Astrocyte (in vitro differentiated cells and primary cell): ENCODE results near the gene KLK2. TPM values are rescaled to one million over a fixed set of nuclear protein-coding genes. Genes with fewer than 3 reads are reported as not detected.

Experiments
- DNase-seq: peaks from one replicate; pipeline ENCODE4 v3.0.0-alpha.2; 2010; ENCODE audit warnings: low read depth
- FAIRE-seq: peaks from 2 replicates; lab custom pipeline; 2011; peaks lifted over from hg19 to GRCh38; lab: Jason Lieb, UNC
- H2AFZ ChIP-seq: 2 replicates; pipeline ENCODE4 v1.6.0; 2012; ENCODE audit warnings: low read depth, low read length, inconsistent platforms
- H3K27ac ChIP-seq: 2 replicates; pipeline ENCODE4 v1.5.1; 2011; ENCODE audit warnings: low read depth, low read length, inconsistent platforms
- H3K27me3 ChIP-seq: 2 replicates; pipeline ENCODE4 v1.6.0; 2011; ENCODE audit warnings: low read length, inconsistent platforms; ENCODE audit not compliant: insufficient read depth
- H3K36me3 ChIP-seq: 2 replicates; pipeline ENCODE4 v1.5.1; 2011; ENCODE audit warnings: low read length, inconsistent platforms; ENCODE audit not compliant: insufficient read depth
- H3K4me1 ChIP-seq: 2 replicates; pipeline ENCODE4 v1.5.1; 2011; ENCODE audit warnings: low read length, inconsistent platforms; ENCODE audit not compliant: insufficient read depth
- H3K4me2 ChIP-seq: 2 replicates; pipeline ENCODE4 v1.6.0; 2012; ENCODE audit warnings: low read length, inconsistent platforms
- H3K4me3 ChIP-seq: 2 replicates; pipeline ENCODE4 v1.5.1; 2011; ENCODE audit warnings: low read depth, mild to moderate bottlenecking, low read length, inconsistent platforms; ENCODE audit not compliant: insufficient read depth
- H3K79me2 ChIP-seq: 2 replicates; pipeline ENCODE4 v1.6.0; 2012; ENCODE audit warnings: mild to moderate bottlenecking, low read length, inconsistent platforms; ENCODE audit not compliant: insufficient read depth
- H3K9ac ChIP-seq: 2 replicates; pipeline ENCODE4 v1.6.0; 2012; ENCODE audit warnings: mild to moderate bottlenecking, low read length, inconsistent platforms
- H3K9me3 ChIP-seq: 2 replicates; pipeline ENCODE4 v1.5.1; 2012; ENCODE audit warnings: low read depth, mild to moderate bottlenecking, low read length, inconsistent platforms; ENCODE audit not compliant: insufficient read depth
- H4K20me1 ChIP-seq: 2 replicates; pipeline ENCODE4 v1.6.0; 2012; ENCODE audit warnings: low read length, inconsistent platforms; ENCODE audit not compliant: insufficient read depth
- H3K27ac Mint-ChIP-seq: one replicate; pipeline ENCODE4 v1.8.0; 2021; ENCODE audit warnings: mild to moderate bottlenecking, mixed read lengths; ENCODE audit not compliant: unreplicated experiment
- H3K27me3 Mint-ChIP-seq: one replicate; pipeline ENCODE4 v1.8.0; 2021; ENCODE audit warnings: low read depth, mixed read lengths; ENCODE audit not compliant: unreplicated experiment
- H3K36me3 Mint-ChIP-seq: one replicate; pipeline ENCODE4 v1.8.0; 2021; ENCODE audit warnings: low read depth, mixed read lengths; ENCODE audit not compliant: unreplicated experiment
- H3K4me1 Mint-ChIP-seq: one replicate; pipeline ENCODE4 v1.8.0; 2021; ENCODE audit warnings: low read depth, mixed read lengths; ENCODE audit not compliant: unreplicated experiment
- H3K4me3 Mint-ChIP-seq: one replicate; pipeline ENCODE4 v1.8.0; 2021; ENCODE audit warnings: mild to moderate bottlenecking, moderate library complexity, mixed read lengths; ENCODE audit not compliant: unreplicated experiment
- H3K9me3 Mint-ChIP-seq: one replicate; pipeline ENCODE4 v1.8.0; 2021; ENCODE audit warnings: mild to moderate bottlenecking, mixed read lengths; ENCODE audit not compliant: unreplicated experiment
- CTCF ChIP-seq: IDR thresholded peaks from 2 replicates; pipeline ENCODE4 v1.5.1; 2011; ENCODE audit warnings: low read depth, mild to moderate bottlenecking, inconsistent platforms, low read length, moderate library complexity; ENCODE audit not compliant: insufficient read depth
- EZH2 ChIP-seq: IDR thresholded peaks from 2 replicates; pipeline ENCODE4 v1.6.1; 2012; ENCODE audit warnings: mild to moderate bottlenecking, low read length, inconsistent platforms; ENCODE audit not compliant: insufficient read depth
- total RNA-seq: library from RNA; stranded (reverse); gene quantifications from 2 replicates; pipeline ENCODE4 v1.2.1, GENCODE V29; 2021

The KLK2 gene
- total RNA-seq, 1 donor from 2014 or later: not detected

- no peak for FAIRE-seq
- Histone ChIP-seq H3K27ac (no peak overlapping the region), H3K4me3 (no peak overlapping the region), H3K9ac (no peak overlapping the region), H4K20me1 (no peaks in the 10 kb centered on the region), H2AFZ (no peak overlapping the region), H3K36me3 (no peaks in the 10 kb centered on the region), H3K27me3 (peaks cover 4% of the 10 kb centered on the region), H3K4me2 (no peak overlapping the region), H3K4me1 (no peaks in the 10 kb centered on the region), H3K79me2 (no peaks in the 10 kb centered on the region), H3K9me3 (no peaks in the 10 kb centered on the region)
- Mint-ChIP-seq H3K9me3 (peaks cover 3% of the 10 kb centered on the region), H3K4me1 (no peaks in the 10 kb centered on the region), H3K27ac (no peak overlapping the region), H3K27me3 (peaks cover 56% of the 10 kb centered on the region), H3K4me3 (no peak overlapping the region), H3K36me3 (no peaks in the 10 kb centered on the region)
- no peak for DNase-seq
- TF ChIP-seq EZH2: no peak
- TF ChIP-seq CTCF: no peak
Observed at GRCh38 chr19:50912102-50912599, 38.9 kb downstream of the KLK2 start.

GRCh38 chr19:50912727-50913716 lies 39.8 kb downstream of the KLK2 start:
- Mint-ChIP-seq H3K36me3 (no peaks in the 10 kb centered on the region), H3K4me3 (no peak overlapping the region), H3K9me3 (peaks cover 2% of the 10 kb centered on the region), H3K4me1 (no peaks in the 10 kb centered on the region), H3K27ac (no peak overlapping the region), H3K27me3 (peaks cover 52% of the 10 kb centered on the region)
- DNase-seq: no peak
- Histone ChIP-seq H3K79me2 (no peaks in the 10 kb centered on the region), H3K4me3 (no peak overlapping the region), H3K36me3 (no peaks in the 10 kb centered on the region), H3K4me1 (no peaks in the 10 kb centered on the region), H2AFZ (no peak overlapping the region), H3K27me3 (peaks cover 3% of the 10 kb centered on the region), H3K9ac (no peak overlapping the region), H4K20me1 (no peaks in the 10 kb centered on the region), H3K4me2 (no peak overlapping the region), H3K9me3 (no peaks in the 10 kb centered on the region), H3K27ac (no peak overlapping the region)
- TF ChIP-seq EZH2 (no peak), CTCF (no peak)
- no peak for FAIRE-seq
